Activated naive CD4-positive, alpha-beta T cell treated with anti-CD3 and anti-CD28 coated beads, Interleukin-2, amount 10 ng/mL, durations not matched to agents 7 days and 5 days (primary cell): ENCODE data around the gene CADPS.
A peak's percentile ranks its signal among the peaks of the same experiment; 100 is the strongest.

Experiments used
- CTCF ChIA-PET: fragments of 350-600 bp; sonication (Branson Sonifier 250); formaldehyde crosslinking; loops from one replicate; lab custom pipeline; 2021; ENCODE audit warnings: antibody characterized with exemption; lab: Charles Lee
- DNase-seq: peaks from one replicate; pipeline ENCODE4 v3.0.0-alpha.2; 2020
- H3K27ac Mint-ChIP-seq: one replicate; pipeline ENCODE4 v1.8.0; 2021; ENCODE audit warnings: mild to moderate bottlenecking, moderate library complexity, mixed read lengths
- H3K27me3 Mint-ChIP-seq: one replicate; pipeline ENCODE4 v1.8.0; 2021; ENCODE audit warnings: mild to moderate bottlenecking, mixed read lengths
- H3K36me3 Mint-ChIP-seq: one replicate; pipeline ENCODE4 v1.8.0; 2021; ENCODE audit warnings: mixed read lengths
- H3K4me1 Mint-ChIP-seq: one replicate; pipeline ENCODE4 v1.8.0; 2021; ENCODE audit warnings: mixed read lengths
- H3K4me3 Mint-ChIP-seq: one replicate; pipeline ENCODE4 v1.8.0; 2021; ENCODE audit warnings: mild to moderate bottlenecking, moderate library complexity, mixed read lengths
- H3K9me3 Mint-ChIP-seq: one replicate; pipeline ENCODE4 v1.8.0; 2021; ENCODE audit warnings: mixed read lengths

Gene CADPS

GRCh38 chr3:62888180-62888579, 13.0 kb upstream of the CADPS start:
- DNase-seq, result no peak
- Mint-ChIP-seq H3K4me1 (no peaks in the 10 kb centered on the region), H3K27me3 (no peaks in the 10 kb centered on the region), H3K9me3 (peaks cover 1% of the 10 kb centered on the region), H3K36me3 (no peaks in the 10 kb centered on the region), H3K27ac (no peak overlapping the region), H3K4me3 (no peak overlapping the region)
- CTCF ChIA-PET, result no interaction called here

- no peaks in the 10 kb centered on the region for H3K27me3 Mint-ChIP-seq
- CTCF ChIA-PET, result no interaction called here
- DNase-seq, result no peak
- H3K9me3 Mint-ChIP-seq, result no peaks in the 10 kb centered on the region
- no peak overlapping the region for H3K27ac Mint-ChIP-seq
- H3K4me1 Mint-ChIP-seq, result no peaks in the 10 kb centered on the region
- H3K4me3 Mint-ChIP-seq, result no peak overlapping the region
- no peaks in the 10 kb centered on the region for H3K36me3 Mint-ChIP-seq
Observed at GRCh38 chr3:62885136-62885535, 9.9 kb upstream of the CADPS start.

- Mint-ChIP-seq H3K4me3 (no peak overlapping the region), H3K4me1 (no peaks in the 10 kb centered on the region)
- CTCF ChIA-PET, result no interaction called here
Observed at GRCh38 chr3:62884096-62884870, 9.1 kb upstream of the CADPS start.

GRCh38 chr3:62882676-62883200, 7.5 kb upstream of the CADPS start:
- Mint-ChIP-seq H3K36me3 (no peaks in the 10 kb centered on the region), H3K27me3 (no peaks in the 10 kb centered on the region)
- CTCF ChIA-PET, result no interaction called here

More at GRCh38 chr3:62884096-62884870, 9.1 kb upstream of the CADPS start:
- H3K36me3 Mint-ChIP-seq, result no peaks in the 10 kb centered on the region
- no peak for DNase-seq
- no peak overlapping the region for H3K27ac Mint-ChIP-seq
- H3K9me3 Mint-ChIP-seq, result no peaks in the 10 kb centered on the region
- H3K27me3 Mint-ChIP-seq, result no peaks in the 10 kb centered on the region

GRCh38 chr3:62876064-62876463, 848 bp upstream of the CADPS start:
- peak; percentile 38 for DNase-seq
- Mint-ChIP-seq H3K9me3 (no peaks in the 10 kb centered on the region), H3K4me1 (no peaks in the 10 kb centered on the region), H3K36me3 (no peaks in the 10 kb centered on the region), H3K27ac (no peak overlapping the region), H3K27me3 (peaks cover 39% of the 10 kb centered on the region), H3K4me3 (no peak overlapping the region)
- CTCF ChIA-PET, result no interaction called here

More at GRCh38 chr3:62882676-62883200, 7.5 kb upstream of the CADPS start:
- H3K9me3 Mint-ChIP-seq, result no peaks in the 10 kb centered on the region
- no peak overlapping the region for H3K27ac Mint-ChIP-seq
- H3K4me3 Mint-ChIP-seq, result no peak overlapping the region
- H3K4me1 Mint-ChIP-seq, result no peaks in the 10 kb centered on the region
- no peak for DNase-seq

GRCh38 chr3:62875558-62876002, 364 bp upstream of the CADPS start:
- Mint-ChIP-seq H3K36me3 (no peaks in the 10 kb centered on the region), H3K9me3 (no peaks in the 10 kb centered on the region)

GRCh38 chr3:62873761-62874710, 1.2 kb downstream of the CADPS start:
- H3K4me1 Mint-ChIP-seq, result no peaks in the 10 kb centered on the region
- CTCF ChIA-PET, result no interaction called here
- no peak for DNase-seq
- no peak overlapping the region for H3K4me3 Mint-ChIP-seq
- no peaks in the 10 kb centered on the region for H3K9me3 Mint-ChIP-seq
- H3K27me3 Mint-ChIP-seq, result peaks cover 39% of the 10 kb centered on the region
- H3K27ac Mint-ChIP-seq, result no peak overlapping the region
- no peaks in the 10 kb centered on the region for H3K36me3 Mint-ChIP-seq

More at GRCh38 chr3:62875558-62876002, 364 bp upstream of the CADPS start:
- Mint-ChIP-seq H3K27ac (no peak overlapping the region), H3K27me3 (peaks cover 39% of the 10 kb centered on the region), H3K4me1 (no peaks in the 10 kb centered on the region), H3K4me3 (no peak overlapping the region)
- no peak for DNase-seq
- CTCF ChIA-PET, result no interaction called here

GRCh38 chr3:62873451-62873760, 1.8 kb downstream of the CADPS start:
- Mint-ChIP-seq H3K4me1 (no peaks in the 10 kb centered on the region), H3K4me3 (no peak overlapping the region), H3K36me3 (no peaks in the 10 kb centered on the region), H3K9me3 (no peaks in the 10 kb centered on the region), H3K27ac (no peak overlapping the region), H3K27me3 (peaks cover 39% of the 10 kb centered on the region)
- CTCF ChIA-PET, result no interaction called here
- no peak for DNase-seq

GRCh38 chr3:62872318-62872717, 2.9 kb downstream of the CADPS start:
- Mint-ChIP-seq H3K36me3 (no peaks in the 10 kb centered on the region), H3K27me3 (peaks cover 39% of the 10 kb centered on the region), H3K4me1 (no peaks in the 10 kb centered on the region)

GRCh38 chr3:62870321-62870720, 4.9 kb downstream of the CADPS start:
- Mint-ChIP-seq H3K36me3 (no peaks in the 10 kb centered on the region), H3K27ac (no peak overlapping the region), H3K4me3 (no peak overlapping the region), H3K4me1 (no peaks in the 10 kb centered on the region), H3K27me3 (peaks cover 29% of the 10 kb centered on the region), H3K9me3 (no peaks in the 10 kb centered on the region)
- DNase-seq, result no peak
- CTCF ChIA-PET, result no interaction called here

More at GRCh38 chr3:62872318-62872717, 2.9 kb downstream of the CADPS start:
- H3K9me3 Mint-ChIP-seq, result no peaks in the 10 kb centered on the region
- H3K27ac Mint-ChIP-seq, result no peak overlapping the region
- CTCF ChIA-PET, result no interaction called here
- no peak overlapping the region for H3K4me3 Mint-ChIP-seq
- no peak for DNase-seq

GRCh38 chr3:62863648-62864047, 11.6 kb downstream of the CADPS start:
- H3K36me3 Mint-ChIP-seq, result no peaks in the 10 kb centered on the region
- DNase-seq, result no peak
- CTCF ChIA-PET, result no interaction called here

GRCh38 chr3:62859203-62859791, 15.9 kb downstream of the CADPS start:
- H3K36me3 Mint-ChIP-seq, result no peaks in the 10 kb centered on the region
- CTCF ChIA-PET, result no interaction called here
- no peaks in the 10 kb centered on the region for H3K4me1 Mint-ChIP-seq

More at GRCh38 chr3:62863648-62864047, 11.6 kb downstream of the CADPS start:
- Mint-ChIP-seq H3K27me3 (no peaks in the 10 kb centered on the region), H3K27ac (no peak overlapping the region), H3K4me3 (no peak overlapping the region), H3K4me1 (no peaks in the 10 kb centered on the region), H3K9me3 (no peaks in the 10 kb centered on the region)

GRCh38 chr3:62845996-62846395, 29.2 kb downstream of the CADPS start:
- no peak for DNase-seq
- no peaks in the 10 kb centered on the region for H3K36me3 Mint-ChIP-seq
- no peak overlapping the region for H3K27ac Mint-ChIP-seq
- no peak overlapping the region for H3K4me3 Mint-ChIP-seq
- H3K9me3 Mint-ChIP-seq, result peaks cover 4% of the 10 kb centered on the region
- CTCF ChIA-PET, result no interaction called here
- no peaks in the 10 kb centered on the region for H3K27me3 Mint-ChIP-seq
- H3K4me1 Mint-ChIP-seq, result no peaks in the 10 kb centered on the region

More at GRCh38 chr3:62859203-62859791, 15.9 kb downstream of the CADPS start:
- H3K27ac Mint-ChIP-seq, result no peak overlapping the region
- DNase-seq, result no peak
- H3K4me3 Mint-ChIP-seq, result no peak overlapping the region
- no peaks in the 10 kb centered on the region for H3K27me3 Mint-ChIP-seq
- no peaks in the 10 kb centered on the region for H3K9me3 Mint-ChIP-seq

- H3K27ac Mint-ChIP-seq, result no peak overlapping the region
- H3K27me3 Mint-ChIP-seq, result no peaks in the 10 kb centered on the region
- no peaks in the 10 kb centered on the region for H3K4me1 Mint-ChIP-seq
- CTCF ChIA-PET, result no interaction called here
- H3K9me3 Mint-ChIP-seq, result peaks cover 4% of the 10 kb centered on the region
- DNase-seq, result no peak
- no peaks in the 10 kb centered on the region for H3K36me3 Mint-ChIP-seq
- no peak overlapping the region for H3K4me3 Mint-ChIP-seq
Observed at GRCh38 chr3:62843508-62843907, 31.7 kb downstream of the CADPS start.
